C4-2B (cell line): Measurements from ENCODE around the gene KASH5.

ENCODE experiments used
- H3K27ac ChIP-seq: fragments of 450-650 bp; 2 replicates; pipeline ENCODE4 v1.5.1; 2017
- CTCF ChIP-seq: fragments of 450-650 bp; conservative IDR thresholded peaks from 2 replicates; pipeline ENCODE4 v1.5.1; 2017; ENCODE audit warnings: mild to moderate bottlenecking
- ZFX ChIP-seq: fragments of 450-650 bp; IDR thresholded peaks from 2 replicates; pipeline ENCODE4 v1.6.1; 2017

The KASH5 gene

DNA sequence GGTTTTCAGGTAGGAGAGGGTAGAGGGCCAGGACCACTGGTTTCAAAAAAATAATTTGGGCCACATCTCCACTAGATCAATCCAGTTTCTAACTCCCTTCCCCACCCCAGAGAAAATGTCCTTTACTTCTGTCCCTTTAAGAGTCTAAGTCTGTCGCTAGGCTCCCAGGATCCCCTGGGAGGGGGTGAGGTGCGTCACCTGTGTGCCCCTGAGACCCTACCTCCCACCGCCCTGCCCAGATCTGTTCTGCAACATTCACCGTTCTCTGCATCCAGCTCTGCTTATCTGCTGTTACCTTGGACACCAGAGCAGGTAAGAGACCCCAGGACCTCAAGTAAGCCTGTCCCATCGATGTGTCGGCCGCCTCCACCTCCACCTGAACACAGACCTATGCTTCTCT, 37.1 kb downstream of the KASH5 start, which contains the start of gene GFY:
GFY (plus strand) TSS at position 211 of the 400 bp plus-strand sequence. CDS start 1,043 bp downstream, outside the sequence.
- no peak for TF ChIP-seq CTCF
- no peak for TF ChIP-seq ZFX

DNA sequence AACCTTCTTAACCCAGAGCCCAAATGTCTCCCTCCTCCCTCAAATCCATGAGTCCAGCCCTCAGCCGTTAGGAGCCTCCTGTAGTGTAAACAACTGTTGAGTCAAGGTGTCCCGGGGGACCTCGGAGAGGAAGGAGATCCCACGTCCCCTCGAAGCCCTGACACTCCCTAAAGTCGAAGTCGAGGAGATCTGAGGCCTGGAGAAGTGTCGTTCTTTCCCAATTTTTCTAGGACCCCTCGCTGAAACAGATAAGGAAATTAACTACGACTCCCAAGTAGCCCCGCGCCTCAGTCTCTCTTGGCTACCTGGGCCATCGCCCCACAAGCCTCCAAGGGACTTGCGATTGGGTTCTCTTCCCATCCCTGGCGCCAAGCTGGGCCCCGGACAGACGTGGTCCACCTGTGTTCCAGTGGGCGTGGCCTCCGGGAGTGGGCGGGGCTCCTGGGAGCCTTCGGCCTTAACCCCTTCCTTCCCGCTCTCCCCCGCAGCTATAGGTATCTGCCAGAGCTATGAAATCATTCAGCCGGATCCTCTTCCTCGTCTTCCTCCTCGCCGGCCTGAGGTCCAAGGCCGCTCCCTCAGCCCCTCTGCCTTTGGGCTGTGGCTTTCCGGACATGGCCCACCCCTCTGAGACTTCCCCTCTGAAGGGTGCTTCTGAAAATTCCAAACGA, 38.0 kb downstream of the KASH5 start:
- no peak overlapping the region for H3K27ac ChIP-seq
- TF ChIP-seq ZFX (no peak), CTCF (no peak)

More for the DNA sequence above, 37.1 kb downstream of the KASH5 start, which contains the start of gene GFY:
- H3K27ac ChIP-seq: no peak within 1 kb of the TSS

- TF ChIP-seq ZFX (no peak), CTCF (no peak)
- no peak overlapping the region for H3K27ac ChIP-seq
Measured at GRCh38 chr19:49427339-49427738, 39.3 kb downstream of the KASH5 start.

GRCh38 chr19:49427855-49428546, 40.0 kb downstream of the KASH5 start:
- no peak overlapping the region for H3K27ac ChIP-seq
- TF ChIP-seq CTCF: no peak
- no peak for TF ChIP-seq ZFX

GRCh38 chr19:49428547-49429451, 40.8 kb downstream of the KASH5 start:
- no peak overlapping the region for H3K27ac ChIP-seq
- no peak for TF ChIP-seq ZFX
- no peak for TF ChIP-seq CTCF

DNA sequence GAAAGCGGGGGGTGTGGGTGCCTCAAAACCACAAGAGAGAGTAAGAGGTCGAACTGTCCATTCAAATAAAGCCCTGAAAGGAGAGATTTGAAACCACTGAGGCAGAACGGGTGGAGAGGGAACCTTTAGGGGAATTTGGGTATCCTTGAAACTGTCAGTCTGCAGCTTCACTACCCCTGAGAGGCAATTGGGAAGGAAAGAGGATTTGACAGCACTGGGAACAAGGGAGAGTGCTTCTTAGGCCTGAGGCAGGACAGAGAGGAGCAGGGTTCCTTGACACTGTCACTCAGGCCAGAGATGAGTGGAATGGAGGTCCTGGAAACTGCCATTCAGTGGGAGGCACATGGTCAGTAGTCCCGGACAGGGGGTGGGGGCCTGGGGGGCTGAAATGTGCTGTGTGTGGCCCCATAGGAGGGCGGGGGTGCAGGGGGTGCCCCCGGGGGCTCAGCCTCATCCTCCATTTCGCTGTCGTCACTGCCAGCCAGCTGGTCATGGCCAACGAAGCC, 42.2 kb downstream of the KASH5 start:
- TF ChIP-seq CTCF (no peak), ZFX (no peak)
- no peak overlapping the region for H3K27ac ChIP-seq
